Uterus (tissue), 4 donors: ENCODE data around the gene TBXT. TPM values are rescaled to one million over a fixed set of nuclear protein-coding genes. Genes with fewer than 3 reads are reported as not detected.

Source experiments
- DNase-seq, 2 donors: peaks; one replicate each; pipeline ENCODE4 v3.0.0-alpha.2; 2019 to 2020
- H3K27ac ChIP-seq, 2 donors: fragments of 200-600 bp; sonication (generic); 1 replicate in 1 of 2; 2 replicates in 1 of 2; pipeline ENCODE4 v1.5.1; 2016 to 2018
- H3K27me3 ChIP-seq, 2 donors: fragments of 200-600 bp; sonication (generic); one replicate each; pipeline ENCODE4 v1.5.1; 2018 to 2019; ENCODE audit warnings: control low read depth in 1 of 2
- H3K36me3 ChIP-seq, 2 donors: fragments of 200-600 bp; sonication (generic); one replicate each; pipeline ENCODE4 v1.5.1; 2019; ENCODE audit warnings: control low read depth in 1 of 2
- H3K4me1 ChIP-seq, 2 donors: fragments of 200-600 bp; sonication (generic); one replicate each; pipeline ENCODE4 v1.5.1; 2018 to 2019; ENCODE audit warnings: control low read depth in 1 of 2
- H3K4me3 ChIP-seq, 2 donors: fragments of 200-600 bp; sonication (generic); 1 replicate in 1 of 2; 2 replicates in 1 of 2; pipeline ENCODE4 v1.5.1; 2018 to 2019; ENCODE audit warnings: mild to moderate bottlenecking in 1 of 2
- H3K9me3 ChIP-seq, 2 donors: fragments of 200-600 bp; sonication (generic); one replicate each; pipeline ENCODE4 v1.5.1; 2019; ENCODE audit warnings: control low read depth in 1 of 2
- CTCF ChIP-seq, 4 experiments: fragments of 200-600 bp in 2 of 4; fragments of 450-650 bp in 2 of 4; sonication (generic) in 2 of 4; IDR thresholded peaks; one replicate each; pipeline ENCODE4 v1.5.1; 2016 to 2019; ENCODE audit warnings: antibody characterized with exemption in 4 of 4, mild to moderate bottlenecking in 2 of 4, moderate library complexity in 1 of 4
- POLR2A ChIP-seq, 2 donors: fragments of 450-650 bp; IDR thresholded peaks; one replicate each; pipeline ENCODE4 v1.6.1; 2016; ENCODE audit warnings: antibody characterized with exemption in 2 of 2, mild to moderate bottlenecking in 1 of 2, moderate library complexity in 1 of 2
- intact Hi-C: fragments of 100-400 bp; cut with DNase I; formaldehyde crosslinking; loops from one replicate; pipeline ENCODE4 v1.15.1; 2023; ENCODE audit warnings: low total_unique reads
- total RNA-seq, 4 donors: library from RNA; depleted of rRNA in 3 of 4; stranded (reverse); fragments of >200 nt in 3 of 4; gene quantifications; one replicate each; pipeline versions ENCODE4 v1.1.0 to v1.2.4, GENCODE V29; 2014 to 2023
- donor health status: DM: yes; HTN: yes; CAD: no.

Gene TBXT
- total RNA-seq, 4 donors from 2014 or later: not detected

GRCh38 chr6:166165558-166166313 lies 1.9 kb downstream of the TBXT start:
- intact Hi-C loops: no loop called here
- TF ChIP-seq POLR2A (IDR thresholded peaks at IDR 0.05) (no peak), CTCF (IDR thresholded peaks at IDR 0.05) (no peak)
- no peak overlapping the region for H3K4me3 ChIP-seq
- peaks cover 0 to 26% of the 10 kb centered on the region in 2 donors for H3K4me1 ChIP-seq
- no peak for DNase-seq
- H3K36me3 ChIP-seq: no peaks in the 10 kb centered on the region
- no peak overlapping the region for H3K27ac ChIP-seq
- H3K27me3 ChIP-seq: peaks cover 0 to 52% of the 10 kb centered on the region in 2 donors
- no peaks in the 10 kb centered on the region for H3K9me3 ChIP-seq

DNA sequence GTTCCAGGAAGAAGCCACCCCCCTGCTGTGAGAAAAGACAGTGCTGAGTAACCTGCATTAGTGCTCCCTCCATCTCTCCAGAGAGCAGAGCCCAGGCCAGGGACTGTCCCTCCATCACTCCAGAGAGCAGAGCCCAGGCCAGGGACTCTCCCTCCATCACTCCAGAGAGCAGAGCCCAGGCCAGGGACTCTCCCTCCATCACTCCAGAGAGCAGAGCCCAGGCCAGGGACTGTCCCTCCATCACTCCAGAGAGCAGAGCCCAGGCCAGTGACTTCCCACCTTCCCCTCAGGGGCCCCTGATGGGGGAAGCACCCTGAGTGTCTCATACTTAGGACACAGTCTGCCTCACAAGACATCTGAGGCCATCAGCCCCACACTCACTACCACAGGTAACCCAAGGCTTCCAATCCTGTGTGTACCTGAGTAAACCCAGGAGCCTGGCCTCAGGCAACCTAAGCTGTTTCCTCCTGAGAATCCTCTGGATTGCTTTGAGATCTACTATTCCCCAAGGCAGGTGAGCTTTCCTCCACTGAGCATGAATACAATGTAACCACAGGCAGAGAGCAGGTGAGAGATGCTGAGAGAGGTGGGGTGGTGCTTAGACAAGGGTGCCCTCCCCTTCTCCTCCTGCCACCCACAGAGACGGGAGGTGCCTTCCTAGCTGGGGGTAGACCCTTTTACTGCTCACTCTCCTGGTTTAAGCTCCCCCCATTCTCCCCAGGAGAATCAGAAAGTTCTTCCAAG lies 4.9 kb downstream of the TBXT start:
- no peak for DNase-seq
- Histone ChIP-seq H3K27ac (no peak overlapping the region), H3K4me1 (peaks cover 0 to 11% of the 10 kb centered on the region in 2 donors), H3K9me3 (no peaks in the 10 kb centered on the region), H3K4me3 (no peak overlapping the region), H3K36me3 (no peaks in the 10 kb centered on the region), H3K27me3 (peaks cover 0 to 26% of the 10 kb centered on the region in 2 donors)
- no peak for TF ChIP-seq CTCF (IDR thresholded peaks at IDR 0.05)
- TF ChIP-seq POLR2A (IDR thresholded peaks at IDR 0.05): no peak
- intact Hi-C loops: no loop called here

DNA sequence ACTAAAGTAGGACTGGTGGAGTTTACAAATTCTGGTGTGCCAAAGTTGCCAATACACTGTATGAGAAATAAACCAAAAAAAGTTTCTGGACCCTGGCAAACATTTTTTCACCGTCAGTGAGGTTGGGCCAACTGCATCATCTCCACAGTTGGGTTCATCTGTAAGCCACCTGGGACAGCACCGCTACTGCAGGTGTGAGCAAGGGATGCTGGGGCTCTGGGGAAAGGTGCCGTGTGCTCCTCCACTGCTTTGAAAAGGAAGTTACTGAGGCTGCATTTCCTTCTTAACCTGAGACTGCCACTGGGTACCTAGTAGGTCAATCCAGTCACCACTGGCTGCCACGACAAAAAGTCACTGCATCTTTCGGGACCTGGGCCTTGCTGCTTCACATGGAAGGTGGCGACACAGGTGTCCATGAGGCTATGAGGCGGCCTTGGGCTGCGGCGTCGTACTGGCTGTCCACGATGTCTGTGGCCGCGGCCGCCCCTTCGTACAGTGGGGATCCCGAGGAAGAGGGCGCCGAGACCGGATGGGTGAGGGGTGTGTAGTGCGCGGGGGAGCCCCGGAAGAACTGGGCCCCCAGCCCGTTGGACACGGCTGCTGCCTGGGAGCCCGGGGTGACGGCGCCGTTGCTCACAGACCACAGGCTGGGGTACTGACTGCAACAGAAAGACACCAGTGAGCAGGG lies 9.6 kb downstream of the TBXT start:
- no peaks in the 10 kb centered on the region for H3K27me3 ChIP-seq
- no peak overlapping the region for H3K4me3 ChIP-seq
- intact Hi-C loops: no loop called here
- H3K9me3 ChIP-seq: no peaks in the 10 kb centered on the region
- no peak for TF ChIP-seq POLR2A (IDR thresholded peaks at IDR 0.05)
- TF ChIP-seq CTCF (IDR thresholded peaks at IDR 0.05): no peak
- no peaks in the 10 kb centered on the region for H3K4me1 ChIP-seq
- DNase-seq: no peak
- no peaks in the 10 kb centered on the region for H3K36me3 ChIP-seq
- no peak overlapping the region for H3K27ac ChIP-seq

DNA sequence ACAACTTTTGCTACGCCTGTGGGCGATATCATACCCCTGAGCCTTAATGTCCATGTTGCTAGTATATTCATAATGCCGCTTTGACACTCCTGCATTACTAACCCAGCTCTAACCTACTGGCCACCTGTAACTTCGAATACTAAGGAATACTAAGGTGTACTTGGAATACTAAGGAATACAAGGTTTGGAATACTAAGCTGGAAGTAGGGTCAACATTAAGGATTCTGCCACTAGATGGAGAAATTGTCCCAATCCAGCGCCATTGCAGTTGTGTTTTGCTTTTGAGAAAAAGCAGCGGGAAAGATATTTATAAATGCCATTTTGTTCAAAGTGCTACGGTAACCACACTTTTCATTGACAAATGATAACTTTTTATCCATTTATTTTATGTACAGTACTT lies 10.7 kb downstream of the TBXT start:
- no peaks in the 10 kb centered on the region for H3K4me1 ChIP-seq

More for the DNA sequence above, 10.7 kb downstream of the TBXT start:
- Histone ChIP-seq H3K36me3 (no peaks in the 10 kb centered on the region), H3K4me3 (no peak overlapping the region), H3K27ac (no peak overlapping the region), H3K9me3 (no peaks in the 10 kb centered on the region), H3K27me3 (no peaks in the 10 kb centered on the region)
- no peak for DNase-seq
- intact Hi-C loops: no loop called here
- no peak for TF ChIP-seq CTCF (IDR thresholded peaks at IDR 0.05)
- no peak for TF ChIP-seq POLR2A (IDR thresholded peaks at IDR 0.05)
